ENCODE results near the gene MUC13.

DNA sequence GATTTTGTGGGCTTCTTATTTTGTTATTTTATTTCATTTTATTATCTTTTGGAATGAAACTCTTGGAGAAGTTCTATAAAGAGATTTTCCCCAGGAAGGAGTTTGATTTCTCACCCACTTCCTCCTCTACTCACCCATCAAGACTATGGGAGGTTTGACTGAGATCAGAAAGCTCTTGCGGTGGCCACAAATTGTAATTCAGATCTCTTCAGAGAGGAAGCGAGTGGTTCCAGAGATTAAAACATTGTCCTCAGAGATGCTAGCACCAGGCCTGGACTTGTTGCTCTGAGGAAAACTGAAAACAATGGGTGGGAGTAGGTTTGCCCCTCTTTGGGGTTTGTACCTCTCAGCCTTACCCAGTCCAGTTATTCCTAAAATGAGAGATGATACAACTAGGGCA lies 8.1 kb upstream of the MUC13 start:
- TF ChIP-seq, protein P1, sequence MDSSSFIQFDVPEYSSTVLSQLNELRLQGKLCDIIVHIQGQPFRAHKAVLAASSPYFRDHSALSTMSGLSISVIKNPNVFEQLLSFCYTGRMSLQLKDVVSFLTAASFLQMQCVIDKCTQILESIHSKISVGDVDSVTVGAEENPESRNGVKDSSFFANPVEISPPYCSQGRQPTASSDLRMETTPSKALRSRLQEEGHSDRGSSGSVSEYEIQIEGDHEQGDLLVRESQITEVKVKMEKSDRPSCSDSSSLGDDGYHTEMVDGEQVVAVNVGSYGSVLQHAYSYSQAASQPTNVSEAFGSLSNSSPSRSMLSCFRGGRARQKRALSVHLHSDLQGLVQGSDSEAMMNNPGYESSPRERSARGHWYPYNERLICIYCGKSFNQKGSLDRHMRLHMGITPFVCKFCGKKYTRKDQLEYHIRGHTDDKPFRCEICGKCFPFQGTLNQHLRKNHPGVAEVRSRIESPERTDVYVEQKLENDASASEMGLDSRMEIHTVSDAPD (CRISPR knock-in tag; IDR thresholded peaks at IDR 0.05), result no peak
- TF ChIP-seq, protein P2, sequence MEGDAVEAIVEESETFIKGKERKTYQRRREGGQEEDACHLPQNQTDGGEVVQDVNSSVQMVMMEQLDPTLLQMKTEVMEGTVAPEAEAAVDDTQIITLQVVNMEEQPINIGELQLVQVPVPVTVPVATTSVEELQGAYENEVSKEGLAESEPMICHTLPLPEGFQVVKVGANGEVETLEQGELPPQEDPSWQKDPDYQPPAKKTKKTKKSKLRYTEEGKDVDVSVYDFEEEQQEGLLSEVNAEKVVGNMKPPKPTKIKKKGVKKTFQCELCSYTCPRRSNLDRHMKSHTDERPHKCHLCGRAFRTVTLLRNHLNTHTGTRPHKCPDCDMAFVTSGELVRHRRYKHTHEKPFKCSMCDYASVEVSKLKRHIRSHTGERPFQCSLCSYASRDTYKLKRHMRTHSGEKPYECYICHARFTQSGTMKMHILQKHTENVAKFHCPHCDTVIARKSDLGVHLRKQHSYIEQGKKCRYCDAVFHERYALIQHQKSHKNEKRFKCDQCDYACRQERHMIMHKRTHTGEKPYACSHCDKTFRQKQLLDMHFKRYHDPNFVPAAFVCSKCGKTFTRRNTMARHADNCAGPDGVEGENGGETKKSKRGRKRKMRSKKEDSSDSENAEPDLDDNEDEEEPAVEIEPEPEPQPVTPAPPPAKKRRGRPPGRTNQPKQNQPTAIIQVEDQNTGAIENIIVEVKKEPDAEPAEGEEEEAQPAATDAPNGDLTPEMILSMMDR (IDR thresholded peaks at IDR 0.05 in 2 of 3, conservative IDR thresholded peaks at IDR 0.05 in 1 of 3; ENCODE audit: insufficient read depth in 2 of 3, low read depth in 1 of 3, low read length in 3 of 3), result no peak
- TF ChIP-seq TEAD4 (IDR thresholded peaks at IDR 0.05; ENCODE audit: low read length), result no peak
- no peak for TF ChIP-seq TEAD4 (CRISPR knock-in tag; IDR thresholded peaks at IDR 0.05; ENCODE audit: borderline replicate concordance)
- TF ChIP-seq ZFP30 (CRISPR knock-in tag; IDR thresholded peaks at IDR 0.05; ENCODE audit: borderline replicate concordance), result no peak
- TF ChIP-seq RNF2 (IDR thresholded peaks at IDR 0.05), result no peak
- no peak for TF ChIP-seq CREM (IDR thresholded peaks at IDR 0.05; ENCODE audit: low read depth)
- no peak for TF ChIP-seq REST (IDR thresholded peaks at IDR 0.05; ENCODE audit: borderline replicate concordance)
- no peak for TF ChIP-seq REST (CRISPR knock-in tag; IDR thresholded peaks at IDR 0.05; ENCODE audit: low read depth)
- no peak for TF ChIP-seq TCF3 (CRISPR knock-in tag; IDR thresholded peaks at IDR 0.05)
- no peak for TF ChIP-seq BHLHE40 (IDR thresholded peaks at IDR 0.05; ENCODE audit: low read length)
- no peak for TF ChIP-seq EGR1 (conservative IDR thresholded peaks at IDR 0.05)
- no peak for TF ChIP-seq ZNF24 (IDR thresholded peaks at IDR 0.05)
- no peak for TF ChIP-seq DPF2 (IDR thresholded peaks at IDR 0.05)
- TF ChIP-seq ZBTB8A (IDR thresholded peaks at IDR 0.05; ENCODE audit: partially characterized antibody), result no peak
- no peak for TF ChIP-seq MAZ (CRISPR knock-in tag; conservative IDR thresholded peaks at IDR 0.05 in 1 of 2, IDR thresholded peaks at IDR 0.05 in 1 of 2)

Measured in K562 (cell line).